ENCODE results near the gene IKZF3.

DNA sequence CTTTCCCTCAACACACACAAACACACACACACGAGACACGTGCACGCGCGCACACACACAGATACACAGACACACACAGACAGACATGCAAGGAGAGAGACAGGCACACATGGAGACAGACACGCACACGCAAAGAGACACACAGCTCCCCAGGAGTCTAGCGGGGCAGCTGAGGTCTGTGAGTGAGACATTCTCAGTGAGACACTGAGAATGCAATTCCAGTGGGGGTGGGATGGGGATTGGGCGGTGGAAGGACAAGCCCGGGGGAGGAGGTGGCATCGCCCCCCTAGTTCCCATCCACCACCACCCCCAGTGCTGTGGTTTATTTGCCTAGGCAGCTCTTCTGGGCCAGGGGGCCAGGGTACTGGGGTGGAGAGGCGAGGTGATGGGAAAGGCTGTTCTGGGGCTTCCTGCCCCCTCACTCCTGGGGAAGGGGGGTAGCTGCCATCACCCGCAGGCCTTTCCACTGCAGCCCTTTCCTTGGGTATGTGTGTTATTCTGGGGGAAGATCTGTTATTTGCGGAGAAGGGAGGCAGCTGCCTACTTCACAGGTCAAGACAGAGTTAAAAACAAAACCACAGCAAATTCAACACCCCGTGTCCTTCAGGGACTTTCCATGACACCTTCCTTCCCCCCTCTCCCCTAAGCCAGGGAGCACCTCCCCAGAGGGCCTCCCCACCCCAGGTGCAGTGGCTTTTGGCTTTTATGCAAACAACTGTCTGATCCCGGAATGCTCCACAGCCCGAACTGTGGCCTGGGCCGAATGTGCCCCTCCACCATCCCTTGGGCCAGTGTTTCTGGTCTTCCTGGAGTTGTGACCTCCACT lies 108.3 kb downstream of the IKZF3 start:
- TF ChIP-seq, protein P1, sequence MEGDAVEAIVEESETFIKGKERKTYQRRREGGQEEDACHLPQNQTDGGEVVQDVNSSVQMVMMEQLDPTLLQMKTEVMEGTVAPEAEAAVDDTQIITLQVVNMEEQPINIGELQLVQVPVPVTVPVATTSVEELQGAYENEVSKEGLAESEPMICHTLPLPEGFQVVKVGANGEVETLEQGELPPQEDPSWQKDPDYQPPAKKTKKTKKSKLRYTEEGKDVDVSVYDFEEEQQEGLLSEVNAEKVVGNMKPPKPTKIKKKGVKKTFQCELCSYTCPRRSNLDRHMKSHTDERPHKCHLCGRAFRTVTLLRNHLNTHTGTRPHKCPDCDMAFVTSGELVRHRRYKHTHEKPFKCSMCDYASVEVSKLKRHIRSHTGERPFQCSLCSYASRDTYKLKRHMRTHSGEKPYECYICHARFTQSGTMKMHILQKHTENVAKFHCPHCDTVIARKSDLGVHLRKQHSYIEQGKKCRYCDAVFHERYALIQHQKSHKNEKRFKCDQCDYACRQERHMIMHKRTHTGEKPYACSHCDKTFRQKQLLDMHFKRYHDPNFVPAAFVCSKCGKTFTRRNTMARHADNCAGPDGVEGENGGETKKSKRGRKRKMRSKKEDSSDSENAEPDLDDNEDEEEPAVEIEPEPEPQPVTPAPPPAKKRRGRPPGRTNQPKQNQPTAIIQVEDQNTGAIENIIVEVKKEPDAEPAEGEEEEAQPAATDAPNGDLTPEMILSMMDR (IDR thresholded peaks at IDR 0.05; ENCODE audit: insufficient read depth, low read length, poor library complexity, severe bottlenecking), result no peak
- TF ChIP-seq EZH2phosphoT487 (conservative IDR thresholded peaks at IDR 0.05; ENCODE audit: low read length), result no peak

All from SU-DHL-6 (cell line).